ENCODE data around the gene FBXL13. TPM values are rescaled to one million over a fixed set of nuclear protein-coding genes. Genes with fewer than 3 reads are reported as not detected.
"Not testable (repeated sequence)": the region's sequence is repeated elsewhere in the genome, so short reads cannot be mapped to it uniquely, and the experiment has no call there.

Gene FBXL13
- total RNA-seq, 1 donor from 2014 or later = 0.36 TPM

DNA sequence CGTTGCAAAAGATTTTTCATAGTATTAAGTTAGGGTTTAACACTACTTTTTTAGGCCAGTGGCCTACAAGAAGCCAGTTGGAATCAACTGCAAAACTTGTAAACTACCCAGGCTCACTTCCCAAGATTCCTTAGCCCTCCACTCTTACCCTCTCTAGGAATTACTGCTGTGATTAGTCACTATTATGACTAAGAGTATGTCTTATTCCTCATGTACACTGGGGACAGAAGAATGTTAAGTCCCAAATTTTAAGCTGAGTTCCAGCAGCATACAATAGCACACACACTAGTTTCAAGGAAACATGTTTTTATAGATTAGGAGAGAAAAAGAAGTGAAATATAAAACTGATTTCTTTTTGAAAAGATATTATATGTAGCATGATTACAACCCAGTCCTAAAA is 42.8 kb downstream of the FBXL13 start:
- no peaks in the 10 kb centered on the region for H3K36me3 ChIP-seq
- no peak for DNase-seq
- H3K27me3 ChIP-seq (ENCODE audit: low read depth) = no peaks in the 10 kb centered on the region
- intact Hi-C loops (cut with micrococcal nuclease) = no loop called here
- H3K4me1 ChIP-seq = no peaks in the 10 kb centered on the region
- no peak overlapping the region for H3K4me3 ChIP-seq
- no peaks in the 10 kb centered on the region for H3K9me3 ChIP-seq (replicated peaks)
- TF ChIP-seq, protein P1, sequence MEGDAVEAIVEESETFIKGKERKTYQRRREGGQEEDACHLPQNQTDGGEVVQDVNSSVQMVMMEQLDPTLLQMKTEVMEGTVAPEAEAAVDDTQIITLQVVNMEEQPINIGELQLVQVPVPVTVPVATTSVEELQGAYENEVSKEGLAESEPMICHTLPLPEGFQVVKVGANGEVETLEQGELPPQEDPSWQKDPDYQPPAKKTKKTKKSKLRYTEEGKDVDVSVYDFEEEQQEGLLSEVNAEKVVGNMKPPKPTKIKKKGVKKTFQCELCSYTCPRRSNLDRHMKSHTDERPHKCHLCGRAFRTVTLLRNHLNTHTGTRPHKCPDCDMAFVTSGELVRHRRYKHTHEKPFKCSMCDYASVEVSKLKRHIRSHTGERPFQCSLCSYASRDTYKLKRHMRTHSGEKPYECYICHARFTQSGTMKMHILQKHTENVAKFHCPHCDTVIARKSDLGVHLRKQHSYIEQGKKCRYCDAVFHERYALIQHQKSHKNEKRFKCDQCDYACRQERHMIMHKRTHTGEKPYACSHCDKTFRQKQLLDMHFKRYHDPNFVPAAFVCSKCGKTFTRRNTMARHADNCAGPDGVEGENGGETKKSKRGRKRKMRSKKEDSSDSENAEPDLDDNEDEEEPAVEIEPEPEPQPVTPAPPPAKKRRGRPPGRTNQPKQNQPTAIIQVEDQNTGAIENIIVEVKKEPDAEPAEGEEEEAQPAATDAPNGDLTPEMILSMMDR (IDR thresholded peaks at IDR 0.05; ENCODE audit: borderline replicate concordance) = no peak
- no peak overlapping the region for H3K27ac ChIP-seq (replicated peaks)

DNA sequence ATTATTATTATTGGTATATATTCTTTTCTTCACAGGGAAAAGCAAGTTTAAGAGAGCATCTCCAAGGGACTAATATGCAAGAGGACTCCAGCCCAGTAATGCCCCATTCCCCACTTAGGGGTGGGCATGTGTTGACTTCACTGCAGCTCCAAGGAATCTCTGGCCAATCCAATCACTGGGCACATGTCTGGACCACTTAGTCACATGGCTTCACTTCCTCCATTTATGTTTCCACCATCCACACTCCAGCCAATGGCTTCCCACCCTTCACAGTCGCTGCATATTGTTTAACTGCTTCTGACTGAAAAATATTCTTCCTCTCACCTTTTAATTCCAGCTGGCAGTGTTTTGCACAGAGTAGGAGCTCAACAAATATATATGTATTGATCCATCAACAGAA is 43.6 kb downstream of the FBXL13 start:
- H3K36me3 ChIP-seq = no peaks in the 10 kb centered on the region
- TF ChIP-seq, protein P1 (IDR thresholded peaks at IDR 0.05; ENCODE audit: borderline replicate concordance) = no peak
- intact Hi-C loops (cut with micrococcal nuclease) = no loop called here
- H3K4me1 ChIP-seq = no peaks in the 10 kb centered on the region
- H3K27me3 ChIP-seq (ENCODE audit: low read depth) = no peaks in the 10 kb centered on the region
- H3K27ac ChIP-seq (replicated peaks) = no peak overlapping the region
- no peak overlapping the region for H3K4me3 ChIP-seq
- DNase-seq = no peak
- H3K9me3 ChIP-seq (replicated peaks) = no peaks in the 10 kb centered on the region

DNA sequence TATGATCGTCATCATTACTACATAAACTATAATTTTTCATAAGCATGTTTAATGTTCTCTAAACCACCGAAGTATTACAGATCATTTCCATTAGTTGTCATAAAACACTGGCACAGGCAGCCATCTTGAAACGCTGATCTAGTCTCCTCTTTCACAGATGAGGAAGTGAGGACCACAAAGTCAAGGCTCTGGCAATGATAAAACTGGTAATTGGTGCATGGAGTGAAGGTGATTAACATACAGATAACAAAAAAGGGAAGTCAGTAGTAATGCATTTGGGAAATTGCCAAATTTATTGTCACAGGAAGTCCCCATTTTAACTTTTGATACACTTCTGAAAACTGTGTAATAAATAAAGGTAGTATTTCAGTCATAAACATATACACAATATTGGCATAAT is 49.3 kb downstream of the FBXL13 start:
- TF ChIP-seq, protein P1 (IDR thresholded peaks at IDR 0.05; ENCODE audit: borderline replicate concordance) = no peak
- Histone ChIP-seq H3K4me3 (no peak overlapping the region), H3K27ac (replicated peaks) (no peak overlapping the region), H3K9me3 (replicated peaks) (peaks cover 23% of the 10 kb centered on the region), H3K27me3 (ENCODE audit: low read depth) (no peaks in the 10 kb centered on the region), H3K4me1 (no peaks in the 10 kb centered on the region), H3K36me3 (no peaks in the 10 kb centered on the region)
- no peak for DNase-seq
- intact Hi-C loops (cut with micrococcal nuclease) = no loop called here

DNA sequence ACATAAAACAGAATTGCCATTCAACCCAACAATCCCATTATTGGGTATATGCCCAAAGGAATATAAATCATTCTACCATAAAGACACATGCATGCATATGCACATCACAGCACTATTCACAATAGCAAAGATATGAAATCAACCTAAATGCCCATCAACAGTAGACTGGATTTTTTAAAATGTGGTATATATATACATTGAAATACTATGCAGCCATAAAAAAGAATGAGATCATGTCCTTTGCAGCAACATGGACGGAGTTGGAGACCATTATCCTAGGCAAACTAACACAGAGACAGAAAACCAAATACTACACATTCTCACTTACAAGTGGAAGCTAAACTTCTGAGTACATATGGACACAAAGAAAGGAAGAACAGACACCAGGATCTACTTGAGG is 51.0 kb downstream of the FBXL13 start:
- H3K27me3 ChIP-seq (ENCODE audit: low read depth); H3K27ac ChIP-seq (replicated peaks); intact Hi-C loops (cut with micrococcal nuclease); DNase-seq; H3K36me3 ChIP-seq; H3K4me1 ChIP-seq; H3K4me3 ChIP-seq: not testable (repeated sequence)
- H3K9me3 ChIP-seq (replicated peaks) = peaks cover 30% of the 10 kb centered on the region

DNA sequence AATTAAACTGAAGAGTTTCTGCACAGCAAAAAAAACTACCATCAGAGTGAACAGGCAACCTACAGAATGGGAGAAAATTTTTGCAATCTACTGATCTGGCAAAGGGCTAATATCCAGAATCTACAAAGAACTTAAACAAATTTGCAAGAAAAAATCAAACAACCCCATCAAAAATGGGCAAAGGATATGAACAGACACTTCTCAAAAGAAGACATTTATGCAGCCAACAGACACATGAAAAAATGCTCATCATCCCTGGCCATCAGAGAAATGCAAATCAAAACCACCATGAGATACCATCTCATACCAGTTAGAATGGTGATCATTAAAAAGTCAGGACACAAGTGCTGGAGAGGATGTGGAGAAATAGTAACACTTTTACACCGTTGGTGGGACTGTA is 53.1 kb downstream of the FBXL13 start:
- not testable (repeated sequence) for H3K27ac ChIP-seq (replicated peaks)

DNA sequence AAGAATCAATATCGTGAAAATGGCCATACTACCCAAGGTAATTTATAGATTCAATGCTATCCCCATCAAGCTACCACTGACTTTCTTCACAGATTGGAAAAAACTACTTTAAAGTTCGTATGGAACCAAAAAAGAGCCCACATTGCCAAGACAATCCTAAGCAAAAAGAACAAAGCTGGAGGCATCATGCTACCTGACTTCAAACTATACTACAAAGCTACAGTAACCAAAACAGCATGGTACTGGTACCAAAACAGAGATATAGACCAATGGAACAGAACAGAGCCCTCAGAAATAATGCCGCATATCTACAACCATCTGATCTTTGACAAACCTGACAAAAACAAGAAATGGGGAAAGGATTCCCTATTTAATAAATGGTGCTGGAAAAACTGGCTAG is 53.7 kb downstream of the FBXL13 start:
- peaks cover 53% of the 10 kb centered on the region for H3K9me3 ChIP-seq (replicated peaks)
- H3K27me3 ChIP-seq (ENCODE audit: low read depth); H3K27ac ChIP-seq (replicated peaks); DNase-seq; H3K36me3 ChIP-seq; intact Hi-C loops (cut with micrococcal nuclease); H3K4me1 ChIP-seq; H3K4me3 ChIP-seq: not testable (repeated sequence)

More for the DNA sequence above, 53.1 kb downstream of the FBXL13 start:
- DNase-seq; H3K36me3 ChIP-seq; H3K4me1 ChIP-seq; H3K4me3 ChIP-seq; H3K27me3 ChIP-seq (ENCODE audit: low read depth); intact Hi-C loops (cut with micrococcal nuclease): not testable (repeated sequence)
- H3K9me3 ChIP-seq (replicated peaks) = peaks cover 47% of the 10 kb centered on the region

DNA sequence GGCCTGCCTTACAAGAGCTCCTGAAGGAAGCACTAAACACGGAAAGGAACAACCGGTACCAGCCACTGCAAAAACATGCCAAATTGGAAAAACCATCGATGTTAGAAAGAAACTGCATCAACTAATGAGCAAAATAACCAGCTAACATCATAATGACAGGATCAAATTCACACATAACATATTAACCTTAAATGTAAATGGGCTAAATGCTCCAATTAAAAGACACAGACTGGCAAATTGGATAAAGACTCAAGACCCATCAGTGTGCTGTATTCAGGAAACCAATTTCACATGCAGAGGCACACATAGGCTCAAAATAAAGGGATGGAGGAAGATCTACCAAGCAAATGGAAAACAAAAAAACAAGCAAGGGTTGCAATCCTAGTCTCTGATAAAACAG is 56.3 kb downstream of the FBXL13 start:
- DNase-seq; intact Hi-C loops (cut with micrococcal nuclease); H3K27ac ChIP-seq (replicated peaks): not testable (repeated sequence)

DNA sequence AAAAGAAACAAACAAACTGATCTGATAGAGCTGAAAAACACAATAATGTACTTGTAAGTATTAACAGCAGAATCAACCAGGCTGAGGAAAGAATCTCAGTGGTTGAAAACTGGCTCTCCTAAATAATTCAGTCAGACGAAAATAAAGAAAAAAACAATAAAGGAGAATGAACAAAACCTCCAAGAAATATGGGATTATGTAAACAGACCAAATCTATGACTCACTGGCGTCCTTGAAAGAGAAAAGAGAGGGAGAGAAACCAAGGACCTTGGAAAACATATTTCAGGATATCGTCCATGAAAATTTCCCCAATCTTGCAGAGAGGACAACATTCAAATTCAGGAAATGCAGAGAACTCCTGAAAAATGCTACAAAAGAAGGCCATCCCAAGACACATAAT is 62.9 kb downstream of the FBXL13 start:
- H3K27me3 ChIP-seq (ENCODE audit: low read depth) = no peaks in the 10 kb centered on the region
- H3K4me1 ChIP-seq = no peaks in the 10 kb centered on the region
- TF ChIP-seq, protein P1 (IDR thresholded peaks at IDR 0.05; ENCODE audit: borderline replicate concordance) = no peak
- no peak overlapping the region for H3K27ac ChIP-seq (replicated peaks)
- intact Hi-C loops (cut with micrococcal nuclease) = no loop called here
- H3K4me3 ChIP-seq = no peak overlapping the region
- H3K9me3 ChIP-seq (replicated peaks) = peaks cover 9% of the 10 kb centered on the region
- DNase-seq = no peak
- no peaks in the 10 kb centered on the region for H3K36me3 ChIP-seq

More for the DNA sequence above, 56.3 kb downstream of the FBXL13 start:
- not testable (repeated sequence) for H3K4me1 ChIP-seq; H3K4me3 ChIP-seq; H3K36me3 ChIP-seq; H3K27me3 ChIP-seq (ENCODE audit: low read depth)
- peaks cover 54% of the 10 kb centered on the region for H3K9me3 ChIP-seq (replicated peaks)

Measured in left ventricle myocardium inferior (tissue), 1 donor.